Right atrium auricular region (tissue), 2 donors: ENCODE data around the gene VSTM4. TPM values are rescaled to one million over a fixed set of nuclear protein-coding genes. Genes with fewer than 3 reads are reported as not detected.
A peak's percentile ranks its signal among the peaks of the same experiment; 100 is the strongest.

Experiments
- DNase-seq: peaks from one replicate; pipeline ENCODE4 v3.0.0-alpha.2; 2019; ENCODE audit warnings: low spot score
- H3K27ac ChIP-seq, 2 donors: fragments of 200-600 bp; sonication (generic); 1 replicate in 1 of 2; 2 replicates in 1 of 2; pipeline ENCODE4 v1.5.1; 2016 to 2019
- H3K27me3 ChIP-seq, 2 donors: fragments of 200-600 bp; sonication (generic); one replicate each; pipeline versions ENCODE4 v1.5.1 to v1.6.0; 2017 to 2019
- H3K36me3 ChIP-seq: fragments of 200-600 bp; sonication (generic); one replicate; pipeline ENCODE4 v1.5.1; 2016
- H3K4me1 ChIP-seq, 2 donors: fragments of 200-600 bp; sonication (generic); one replicate each; pipeline versions ENCODE4 v1.5.1 to v1.6.0; 2017 to 2019
- H3K4me3 ChIP-seq, 2 donors: fragments of 200-600 bp; sonication (generic); 1 replicate in 1 of 2; 2 replicates in 1 of 2; pipeline ENCODE4 v1.5.1; 2017 to 2019; ENCODE audit warnings: mild to moderate bottlenecking in 1 of 2, moderate library complexity in 1 of 2
- H3K9me3 ChIP-seq, 2 donors: fragments of 200-600 bp; sonication (generic); one replicate each; pipeline ENCODE4 v1.5.1; 2019
- total RNA-seq, 2 donors: library from RNA; depleted of rRNA; stranded (reverse); fragments of >200 nt; gene quantifications; one replicate each; pipeline ENCODE4 v1.1.0, GENCODE V29; 2016
- TF ChIP-seq, protein P1 (sequence below), 2 donors: fragments of 200-600 bp; sonication (generic); IDR thresholded peaks; one replicate each; pipeline ENCODE4 v1.5.1; 2019; ENCODE audit warnings: antibody characterized with exemption in 2 of 2

VSTM4 gene
- total RNA-seq, 2 donors from 2014 or later = 17.6 to 22.7 TPM

DNA sequence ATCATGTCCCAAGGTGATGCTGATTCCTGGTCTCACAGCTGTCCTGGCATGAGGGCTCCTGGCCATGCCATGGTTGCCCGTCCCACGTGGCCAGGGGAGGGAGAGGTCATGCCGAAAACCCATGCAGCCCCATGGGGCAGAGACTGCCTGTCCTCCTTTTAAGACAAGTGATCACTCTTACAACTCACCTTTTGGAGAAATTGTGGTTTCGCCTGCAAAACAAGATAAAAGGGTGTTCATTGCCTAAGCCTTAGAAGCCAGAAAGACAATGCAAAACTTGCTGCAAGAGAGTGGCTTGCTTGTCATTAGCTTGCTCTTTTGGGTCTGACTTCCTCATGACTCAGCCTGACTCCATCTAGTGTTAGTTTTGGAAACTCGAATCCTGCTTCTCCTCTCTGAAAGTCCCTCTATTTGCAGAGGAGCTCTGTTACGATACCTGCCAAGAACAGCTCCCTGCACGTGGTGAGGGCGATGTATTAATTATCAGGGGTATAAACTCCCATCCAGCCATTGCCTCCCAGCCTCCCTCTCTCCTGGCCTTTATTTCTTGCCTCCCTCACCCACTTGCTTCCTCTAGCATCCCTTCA, 46.2 kb upstream of the VSTM4 start:
- no peak for DNase-seq
- Histone ChIP-seq H3K27me3 (no peaks in the 10 kb centered on the region), H3K4me3 (no peak overlapping the region), H3K36me3 (no peaks in the 10 kb centered on the region), H3K4me1 (no peaks in the 10 kb centered on the region), H3K27ac (no peak overlapping the region), H3K9me3 (no peaks in the 10 kb centered on the region)
- TF ChIP-seq, protein P1, sequence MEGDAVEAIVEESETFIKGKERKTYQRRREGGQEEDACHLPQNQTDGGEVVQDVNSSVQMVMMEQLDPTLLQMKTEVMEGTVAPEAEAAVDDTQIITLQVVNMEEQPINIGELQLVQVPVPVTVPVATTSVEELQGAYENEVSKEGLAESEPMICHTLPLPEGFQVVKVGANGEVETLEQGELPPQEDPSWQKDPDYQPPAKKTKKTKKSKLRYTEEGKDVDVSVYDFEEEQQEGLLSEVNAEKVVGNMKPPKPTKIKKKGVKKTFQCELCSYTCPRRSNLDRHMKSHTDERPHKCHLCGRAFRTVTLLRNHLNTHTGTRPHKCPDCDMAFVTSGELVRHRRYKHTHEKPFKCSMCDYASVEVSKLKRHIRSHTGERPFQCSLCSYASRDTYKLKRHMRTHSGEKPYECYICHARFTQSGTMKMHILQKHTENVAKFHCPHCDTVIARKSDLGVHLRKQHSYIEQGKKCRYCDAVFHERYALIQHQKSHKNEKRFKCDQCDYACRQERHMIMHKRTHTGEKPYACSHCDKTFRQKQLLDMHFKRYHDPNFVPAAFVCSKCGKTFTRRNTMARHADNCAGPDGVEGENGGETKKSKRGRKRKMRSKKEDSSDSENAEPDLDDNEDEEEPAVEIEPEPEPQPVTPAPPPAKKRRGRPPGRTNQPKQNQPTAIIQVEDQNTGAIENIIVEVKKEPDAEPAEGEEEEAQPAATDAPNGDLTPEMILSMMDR (IDR thresholded peaks at IDR 0.05) = peak; percentile 17 to 63

DNA sequence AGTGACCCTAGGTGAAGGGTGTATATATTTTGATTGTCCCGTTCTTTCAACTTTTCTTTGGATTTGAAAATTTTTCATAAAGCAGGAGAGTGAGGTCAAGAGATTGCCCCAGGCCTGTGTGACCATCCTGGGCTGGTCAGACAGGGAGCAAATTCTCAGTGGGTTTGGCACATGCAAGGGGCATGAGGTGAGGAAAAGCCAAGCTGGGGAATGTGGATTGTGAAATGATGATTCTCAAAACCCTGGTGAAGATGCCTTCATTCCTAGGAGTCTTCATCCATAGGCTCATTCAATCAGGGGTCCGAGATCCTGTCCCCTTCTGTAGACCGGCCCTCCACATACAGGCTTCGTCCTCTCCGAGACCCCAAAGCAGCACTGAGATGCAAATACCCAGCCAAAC, 45.5 kb upstream of the VSTM4 start:
- Histone ChIP-seq H3K4me1 (no peaks in the 10 kb centered on the region), H3K27me3 (no peaks in the 10 kb centered on the region), H3K9me3 (no peaks in the 10 kb centered on the region), H3K27ac (no peak overlapping the region), H3K36me3 (no peaks in the 10 kb centered on the region), H3K4me3 (no peak overlapping the region)
- DNase-seq = no peak
- TF ChIP-seq, protein P1 (IDR thresholded peaks at IDR 0.05) = no peak

DNA sequence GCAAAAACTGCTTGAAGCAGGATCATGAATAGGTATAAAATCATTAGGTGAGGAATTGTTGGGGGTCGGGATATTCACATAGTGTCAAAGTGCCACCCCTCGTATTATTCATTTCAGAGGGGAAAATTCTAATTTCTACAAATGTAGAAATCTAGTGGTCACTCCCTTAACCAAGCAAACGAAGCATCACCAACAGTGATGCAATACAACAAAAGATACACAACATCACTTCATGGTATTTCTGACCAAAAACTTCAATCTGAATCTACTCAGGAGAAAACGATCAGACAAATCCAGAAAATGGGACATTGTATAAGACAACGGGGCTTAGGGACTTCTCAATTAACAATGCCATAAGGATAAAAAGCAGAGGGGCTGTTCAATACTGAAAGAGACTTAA, 44.8 kb upstream of the VSTM4 start:
- no peaks in the 10 kb centered on the region for H3K9me3 ChIP-seq
- no peak overlapping the region for H3K4me3 ChIP-seq
- H3K27ac ChIP-seq = no peak overlapping the region
- DNase-seq = no peak
- H3K4me1 ChIP-seq = no peaks in the 10 kb centered on the region
- H3K27me3 ChIP-seq = no peaks in the 10 kb centered on the region
- TF ChIP-seq, protein P1 (IDR thresholded peaks at IDR 0.05) = no peak
- no peaks in the 10 kb centered on the region for H3K36me3 ChIP-seq

DNA sequence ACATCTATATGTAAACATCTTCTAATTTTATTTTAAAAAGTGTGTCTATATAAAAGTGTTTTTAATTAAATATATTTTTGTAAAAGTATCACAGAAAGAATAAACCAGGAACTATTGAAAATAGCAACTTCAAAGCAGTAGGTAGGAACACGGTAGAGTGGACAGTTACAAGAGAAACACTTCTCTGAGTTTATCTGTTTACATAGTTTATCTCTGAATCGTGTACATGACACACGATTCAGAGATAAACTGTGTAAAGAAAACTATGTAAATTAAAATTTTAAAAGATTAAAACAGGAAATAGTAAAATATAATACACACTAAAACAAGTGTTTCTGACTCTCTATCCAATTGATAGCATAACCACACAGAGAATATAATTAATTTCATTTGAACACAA, 43.6 kb upstream of the VSTM4 start:
- TF ChIP-seq, protein P1 (IDR thresholded peaks at IDR 0.05) = no peak
- DNase-seq = no peak
- H3K4me3 ChIP-seq = no peak overlapping the region
- H3K36me3 ChIP-seq = no peaks in the 10 kb centered on the region
- no peaks in the 10 kb centered on the region for H3K27me3 ChIP-seq
- no peaks in the 10 kb centered on the region for H3K4me1 ChIP-seq
- no peaks in the 10 kb centered on the region for H3K9me3 ChIP-seq
- H3K27ac ChIP-seq = no peak overlapping the region

DNA sequence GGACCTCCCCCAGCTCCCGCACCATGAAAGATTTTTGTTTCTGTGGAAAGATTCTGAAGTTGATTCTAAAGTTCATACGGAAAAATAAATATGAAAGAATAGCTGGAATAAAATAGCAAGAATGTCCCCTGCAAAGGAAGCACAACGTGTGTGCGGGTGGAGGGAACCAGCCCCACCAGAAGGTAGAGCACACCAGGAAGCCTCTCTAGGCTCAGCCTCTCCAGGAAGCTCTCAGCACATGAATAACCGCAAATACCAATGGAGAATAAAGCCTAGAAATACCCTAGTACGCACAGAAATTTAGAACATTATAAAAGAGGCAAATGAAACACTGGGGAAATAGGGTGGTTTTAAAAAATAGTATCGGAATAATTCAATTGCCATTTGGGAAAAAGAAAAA, 43.1 kb upstream of the VSTM4 start:
- Histone ChIP-seq H3K9me3 (no peaks in the 10 kb centered on the region), H3K27me3 (no peaks in the 10 kb centered on the region), H3K27ac (no peak overlapping the region), H3K4me3 (no peak overlapping the region), H3K36me3 (no peaks in the 10 kb centered on the region), H3K4me1 (no peaks in the 10 kb centered on the region)
- no peak for DNase-seq
- TF ChIP-seq, protein P1 (IDR thresholded peaks at IDR 0.05) = no peak

DNA sequence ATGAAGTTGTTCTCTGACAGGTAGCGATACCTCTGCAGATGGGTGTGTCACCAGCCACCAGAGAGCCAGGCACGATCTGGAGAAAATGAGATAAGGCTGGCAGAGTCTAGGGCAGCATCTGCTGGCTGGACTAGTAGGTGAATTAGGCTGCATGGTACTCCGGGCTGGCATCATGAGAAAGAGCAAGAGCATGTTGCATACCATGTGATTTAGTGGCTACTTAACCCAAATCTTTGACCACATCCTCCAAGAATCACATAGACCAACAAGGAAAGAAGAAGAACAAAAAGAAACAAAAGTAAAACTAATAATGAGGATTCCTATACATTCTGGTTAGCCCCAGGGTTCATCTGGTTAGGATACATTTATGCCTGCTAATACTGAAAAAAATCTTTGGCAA, 41.9 kb upstream of the VSTM4 start:
- Histone ChIP-seq H3K9me3 (no peaks in the 10 kb centered on the region), H3K27me3 (no peaks in the 10 kb centered on the region), H3K27ac (no peak overlapping the region), H3K4me1 (no peaks in the 10 kb centered on the region), H3K4me3 (no peak overlapping the region), H3K36me3 (no peaks in the 10 kb centered on the region)
- TF ChIP-seq, protein P1 (IDR thresholded peaks at IDR 0.05) = no peak
- DNase-seq = no peak
